ENCODE results near the gene BUD23. TPM values are rescaled to one million over a fixed set of nuclear protein-coding genes. Genes with fewer than 3 reads are reported as not detected.
A peak's percentile ranks its signal among the peaks of the same experiment; 100 is the strongest.

BUD23 gene
- 55.9 and 63.9 TPM in 2 replicates for total RNA-seq
- 47.6 TPM for total RNA-seq (2013)
- 62.4 and 84.7 TPM in 2 replicates for polyA plus RNA-seq
- polyA minus RNA-seq, result 28.9 and 30.6 TPM in 2 replicates

GRCh38 chr7:73683056-73683787, at the start of gene BUD23, which contains the start of gene DNAJC30:
Gene BUD23, plus strand, starts transcription at chr7:73683597. Its CDS starts 29 bp downstream, at chr7:73683626.
Gene DNAJC30, minus strand, starts transcription at chr7:73683453. Its CDS starts 30 bp downstream, at chr7:73683423.
- WGBS (ENCODE audit: insufficient coverage), result under 1% methylated on average over 67 of the region's 68 CpGs
- Mint-ChIP-seq H3K27ac (peak within 1 kb of the TSS; percentile 96), H3K4me1 (peaks cover 32% of the 10 kb centered on the region), H3K4me3 (peak within 1 kb of the TSS; percentile 97), H3K27me3 (no peaks in the 10 kb centered on the region), H3K9me3 (ENCODE audit: insufficient read depth) (no peaks in the 10 kb centered on the region)
- Histone ChIP-seq H4K20me1 (ENCODE audit: control insufficient read depth, insufficient read depth, low read length, poor library complexity, severe bottlenecking) (peaks cover 45% of the 10 kb centered on the region), H3K9me3 (ENCODE audit: control extremely low read depth in 1 of 3, control insufficient read depth in 2 of 3, insufficient read depth in 1 of 3, low read length in 2 of 3) (no peaks in the 10 kb centered on the region), H3K27me3 (replicated peaks in 1 of 4; ENCODE audit: control extremely low read depth in 1 of 4, control insufficient read depth in 3 of 4, insufficient read depth in 4 of 4, low read length in 3 of 4) (no peaks in the 10 kb centered on the region), H3K9ac (ENCODE audit: low read length) (peak within 1 kb of the TSS; percentile 96), H3K4me3 (ENCODE audit: control extremely low read depth in 1 of 5, extremely low read depth in 1 of 5, insufficient read depth in 1 of 5, low read depth in 2 of 5, low read length in 4 of 5) (peak within 1 kb of the TSS; percentile 79 to 99 (median 95)), H3K79me2 (ENCODE audit: control insufficient read depth, insufficient read depth, low read length) (peaks cover 68% of the 10 kb centered on the region), H3K4me1 (ENCODE audit: control insufficient read depth in 2 of 2, insufficient read depth in 2 of 2, low read length in 2 of 2) (peaks cover 19 to 25% of the 10 kb centered on the region in 2 donors), H2AFZ (ENCODE audit: insufficient read depth, low read depth, low read length, poor library complexity, severe bottlenecking) (peak within 1 kb of the TSS; percentile 97), H3K36me3 (replicated peaks in 1 of 2; ENCODE audit: control extremely low read depth in 1 of 2, control insufficient read depth in 1 of 2, extremely low read depth in 1 of 2, insufficient read depth in 2 of 2, low read length in 1 of 2) (peaks cover 0 to 20% of the 10 kb centered on the region in 2 experiments), H3K4me2 (replicated peaks; ENCODE audit: low read depth, low read length, poor library complexity, severe bottlenecking) (peak within 1 kb of the TSS; percentile 79), H3K27ac (ENCODE audit: low read length in 2 of 2) (peak within 1 kb of the TSS; percentile 81 to 90)
- intact Hi-C loops (cut with micrococcal nuclease), result loop anchor here (1.0 to 10.0 kb wide), 7 partner anchors 16 to 1842 kb away; partner anchors contain the start of genes ABHD11, BAZ1B, RFC2 and STX1A
- ChIA-PET CTCF (no interaction called here), POLR2A (interaction anchor here (0.5 kb wide), 1 partner anchor 34 kb away, joined by 5 read pairs; no protein-coding TSS in a partner anchor)
- peak; percentile 96 for DNase-seq
- peak; percentile 97 for ATAC-seq (ENCODE audit: low read depth)
- TF ChIP-seq EZH2 (IDR thresholded peaks at IDR 0.05; ENCODE audit: borderline replicate concordance, insufficient read depth, low read depth, low read length, poor library complexity, severe bottlenecking) (no peak), CTCF (IDR thresholded peaks at IDR 0.05) (no peak)

GRCh38 chr7:73633844-73634243, 49.6 kb upstream of the BUD23 start:
- Histone ChIP-seq H3K27me3 (replicated peaks in 1 of 4; ENCODE audit: control extremely low read depth in 1 of 4, control insufficient read depth in 3 of 4, insufficient read depth in 4 of 4, low read length in 3 of 4) (peaks cover 0 to 29% (median 9%) of the 10 kb centered on the region in 4 experiments), H3K9me3 (ENCODE audit: control extremely low read depth in 1 of 3, control insufficient read depth in 2 of 3, insufficient read depth in 1 of 3, low read length in 2 of 3) (no peaks in the 10 kb centered on the region), H3K36me3 (replicated peaks in 1 of 2; ENCODE audit: control extremely low read depth in 1 of 2, control insufficient read depth in 1 of 2, extremely low read depth in 1 of 2, insufficient read depth in 2 of 2, low read length in 1 of 2) (no peaks in the 10 kb centered on the region), H4K20me1 (ENCODE audit: control insufficient read depth, insufficient read depth, low read length, poor library complexity, severe bottlenecking) (no peaks in the 10 kb centered on the region), H2AFZ (ENCODE audit: insufficient read depth, low read depth, low read length, poor library complexity, severe bottlenecking) (no peak overlapping the region), H3K9ac (ENCODE audit: low read length) (no peak overlapping the region), H3K4me2 (replicated peaks; ENCODE audit: low read depth, low read length, poor library complexity, severe bottlenecking) (no peak overlapping the region), H3K79me2 (ENCODE audit: control insufficient read depth, insufficient read depth, low read length) (no peaks in the 10 kb centered on the region), H3K4me1 (ENCODE audit: control insufficient read depth in 2 of 2, insufficient read depth in 2 of 2, low read length in 2 of 2) (no peaks in the 10 kb centered on the region), H3K4me3 (ENCODE audit: control extremely low read depth in 1 of 5, extremely low read depth in 1 of 5, insufficient read depth in 1 of 5, low read depth in 2 of 5, low read length in 4 of 5) (no peak overlapping the region), H3K27ac (ENCODE audit: low read length in 2 of 2) (no peak overlapping the region)
- peaks cover 29% of the 10 kb centered on the region for H3K27me3 Mint-ChIP-seq
- DNase-seq (no peak), ATAC-seq (ENCODE audit: low read depth) (no peak)
- no peaks in the 10 kb centered on the region for H3K9me3 Mint-ChIP-seq (ENCODE audit: insufficient read depth)
- ChIA-PET CTCF (no interaction called here), POLR2A (no interaction called here)
- H3K27ac Mint-ChIP-seq, result no peak overlapping the region
- intact Hi-C loops (cut with micrococcal nuclease), result no loop called here
- H3K4me3 Mint-ChIP-seq, result no peak overlapping the region
- no peaks in the 10 kb centered on the region for H3K4me1 Mint-ChIP-seq
- TF ChIP-seq CTCF (IDR thresholded peaks at IDR 0.05) (no peak), EZH2 (IDR thresholded peaks at IDR 0.05; ENCODE audit: borderline replicate concordance, insufficient read depth, low read depth, low read length, poor library complexity, severe bottlenecking) (no peak)
- WGBS (ENCODE audit: insufficient coverage), result 86% methylated on average over 6 of the region's 8 CpGs
